ENCODE results near the gene RNASET2.

DNA sequence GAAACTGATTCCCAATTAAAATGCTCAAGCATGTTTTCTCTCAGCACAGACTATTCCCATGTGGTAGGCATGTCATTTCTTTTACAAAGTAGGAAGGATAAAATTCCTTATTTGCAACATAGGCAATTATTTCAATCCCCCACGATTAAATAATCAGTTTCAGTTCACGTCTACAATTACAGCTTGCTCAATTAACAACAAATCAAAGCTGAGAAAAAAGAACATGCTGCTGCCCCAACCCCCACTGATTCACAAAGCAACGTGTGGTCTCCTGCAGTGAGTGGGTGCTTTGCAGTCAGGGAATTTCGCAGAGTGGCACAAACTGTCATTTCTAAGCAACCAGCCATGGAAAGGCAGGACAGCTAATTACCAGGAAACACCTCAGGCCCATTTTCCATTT, 17.0 kb downstream of the RNASET2 start:
- TF ChIP-seq, protein P1, sequence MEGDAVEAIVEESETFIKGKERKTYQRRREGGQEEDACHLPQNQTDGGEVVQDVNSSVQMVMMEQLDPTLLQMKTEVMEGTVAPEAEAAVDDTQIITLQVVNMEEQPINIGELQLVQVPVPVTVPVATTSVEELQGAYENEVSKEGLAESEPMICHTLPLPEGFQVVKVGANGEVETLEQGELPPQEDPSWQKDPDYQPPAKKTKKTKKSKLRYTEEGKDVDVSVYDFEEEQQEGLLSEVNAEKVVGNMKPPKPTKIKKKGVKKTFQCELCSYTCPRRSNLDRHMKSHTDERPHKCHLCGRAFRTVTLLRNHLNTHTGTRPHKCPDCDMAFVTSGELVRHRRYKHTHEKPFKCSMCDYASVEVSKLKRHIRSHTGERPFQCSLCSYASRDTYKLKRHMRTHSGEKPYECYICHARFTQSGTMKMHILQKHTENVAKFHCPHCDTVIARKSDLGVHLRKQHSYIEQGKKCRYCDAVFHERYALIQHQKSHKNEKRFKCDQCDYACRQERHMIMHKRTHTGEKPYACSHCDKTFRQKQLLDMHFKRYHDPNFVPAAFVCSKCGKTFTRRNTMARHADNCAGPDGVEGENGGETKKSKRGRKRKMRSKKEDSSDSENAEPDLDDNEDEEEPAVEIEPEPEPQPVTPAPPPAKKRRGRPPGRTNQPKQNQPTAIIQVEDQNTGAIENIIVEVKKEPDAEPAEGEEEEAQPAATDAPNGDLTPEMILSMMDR (IDR thresholded peaks at IDR 0.05), result no peak
- no peak for TF ChIP-seq POLR2A (IDR thresholded peaks at IDR 0.05)

Measured in testis (tissue), 2 donors.